Measurements from ENCODE around the gene KSR2.

The KSR2 gene

DNA sequence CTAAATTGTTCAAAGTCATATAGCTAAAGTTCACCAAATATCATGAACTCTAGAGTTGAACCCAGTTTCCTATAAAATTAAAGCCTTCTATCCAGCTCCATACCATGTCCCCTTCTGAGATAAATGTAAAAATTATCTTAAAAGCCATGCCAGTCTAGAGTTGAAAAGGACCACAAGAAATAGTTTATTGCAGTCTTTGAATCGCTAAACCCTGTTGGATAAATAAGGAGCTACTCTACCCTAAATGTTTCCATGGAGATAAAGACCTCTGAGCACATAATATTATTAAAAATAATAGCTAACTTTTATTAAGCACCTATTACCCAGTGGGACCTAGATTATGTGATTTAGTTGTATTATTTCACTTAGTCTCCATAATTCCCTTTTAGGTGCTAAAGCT is 379.8 kb downstream of the KSR2 start:
- no peak for DNase-seq (ENCODE audit: low read depth)
- TF ChIP-seq, protein P1, sequence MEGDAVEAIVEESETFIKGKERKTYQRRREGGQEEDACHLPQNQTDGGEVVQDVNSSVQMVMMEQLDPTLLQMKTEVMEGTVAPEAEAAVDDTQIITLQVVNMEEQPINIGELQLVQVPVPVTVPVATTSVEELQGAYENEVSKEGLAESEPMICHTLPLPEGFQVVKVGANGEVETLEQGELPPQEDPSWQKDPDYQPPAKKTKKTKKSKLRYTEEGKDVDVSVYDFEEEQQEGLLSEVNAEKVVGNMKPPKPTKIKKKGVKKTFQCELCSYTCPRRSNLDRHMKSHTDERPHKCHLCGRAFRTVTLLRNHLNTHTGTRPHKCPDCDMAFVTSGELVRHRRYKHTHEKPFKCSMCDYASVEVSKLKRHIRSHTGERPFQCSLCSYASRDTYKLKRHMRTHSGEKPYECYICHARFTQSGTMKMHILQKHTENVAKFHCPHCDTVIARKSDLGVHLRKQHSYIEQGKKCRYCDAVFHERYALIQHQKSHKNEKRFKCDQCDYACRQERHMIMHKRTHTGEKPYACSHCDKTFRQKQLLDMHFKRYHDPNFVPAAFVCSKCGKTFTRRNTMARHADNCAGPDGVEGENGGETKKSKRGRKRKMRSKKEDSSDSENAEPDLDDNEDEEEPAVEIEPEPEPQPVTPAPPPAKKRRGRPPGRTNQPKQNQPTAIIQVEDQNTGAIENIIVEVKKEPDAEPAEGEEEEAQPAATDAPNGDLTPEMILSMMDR (IDR thresholded peaks at IDR 0.05; ENCODE audit: insufficient read depth, low read depth, low read length, missing control alignments) = no peak

GRCh38 chr12:117587631-117588287 is 381.0 kb downstream of the KSR2 start:
- no peak overlapping the region for H3K4me3 ChIP-seq (ENCODE audit: low read depth, low read length)
- DNase-seq (ENCODE audit: low read depth) = peak; percentile 57
- TF ChIP-seq, protein P1 (IDR thresholded peaks at IDR 0.05; ENCODE audit: insufficient read depth, low read depth, low read length, missing control alignments) = peak; percentile 90

More for the DNA sequence above, 379.8 kb downstream of the KSR2 start:
- no peak overlapping the region for H3K4me3 ChIP-seq (ENCODE audit: low read depth, low read length)

DNA sequence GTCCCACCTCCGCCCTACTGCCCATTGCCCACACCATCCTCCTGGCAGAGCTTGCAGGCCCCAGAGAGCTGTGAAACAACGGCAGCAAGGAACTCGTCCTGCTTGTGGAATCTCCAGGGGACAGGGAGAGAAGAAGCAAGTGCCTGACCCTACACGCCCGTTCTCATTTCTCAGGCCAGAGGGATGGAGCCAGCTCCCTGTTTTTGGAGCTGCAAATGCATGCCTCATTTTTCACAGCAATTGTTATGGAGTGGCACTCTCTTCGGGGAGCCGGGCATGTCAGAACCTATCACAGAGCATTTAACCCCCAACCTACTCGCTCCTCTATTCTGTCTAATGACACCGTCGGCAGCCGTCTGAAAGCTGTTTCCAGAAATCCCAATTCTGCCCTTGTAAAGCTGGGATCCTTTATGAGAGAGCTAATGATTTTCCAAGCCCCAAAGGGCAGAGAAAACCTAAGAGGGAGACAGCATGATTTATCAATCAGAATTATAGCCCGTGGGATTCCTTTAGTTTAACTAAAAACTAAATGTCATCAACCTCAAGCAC is 385.0 kb downstream of the KSR2 start:
- TF ChIP-seq, protein P1 (IDR thresholded peaks at IDR 0.05; ENCODE audit: insufficient read depth, low read depth, low read length, missing control alignments) = no peak
- no peak overlapping the region for H3K4me3 ChIP-seq (ENCODE audit: low read depth, low read length)
- DNase-seq (ENCODE audit: low read depth) = no peak

DNA sequence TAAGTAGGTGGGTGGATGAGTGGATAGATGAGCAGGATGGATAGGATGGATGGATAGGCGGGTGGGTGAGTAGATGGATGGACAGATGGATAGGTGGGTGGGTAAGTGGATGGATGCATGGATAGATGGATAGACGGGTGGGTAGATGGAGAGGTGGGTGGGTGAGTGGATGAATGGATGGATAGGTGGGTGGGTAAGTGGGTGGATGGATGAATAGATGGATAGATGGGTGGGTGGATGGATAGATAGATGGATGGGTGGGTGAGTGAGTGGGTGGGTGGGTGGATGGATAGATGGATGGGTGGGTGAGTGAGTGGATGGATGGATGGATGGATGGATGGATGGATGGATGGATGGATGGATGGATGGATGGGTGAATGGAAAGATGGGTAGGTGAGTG is 385.7 kb downstream of the KSR2 start:
- H3K4me3 ChIP-seq (ENCODE audit: low read depth, low read length) = no peak overlapping the region
- no peak for DNase-seq (ENCODE audit: low read depth)
- TF ChIP-seq, protein P1 (IDR thresholded peaks at IDR 0.05; ENCODE audit: insufficient read depth, low read depth, low read length, missing control alignments) = no peak

GRCh38 chr12:117582135-117582784 is 386.5 kb downstream of the KSR2 start:
- H3K4me3 ChIP-seq (ENCODE audit: low read depth, low read length) = no peak overlapping the region
- TF ChIP-seq, protein P1 (IDR thresholded peaks at IDR 0.05; ENCODE audit: insufficient read depth, low read depth, low read length, missing control alignments) = no peak
- DNase-seq (ENCODE audit: low read depth) = no peak

- H3K4me3 ChIP-seq (ENCODE audit: low read depth, low read length) = no peak overlapping the region
- TF ChIP-seq, protein P1 (IDR thresholded peaks at IDR 0.05; ENCODE audit: insufficient read depth, low read depth, low read length, missing control alignments) = no peak
- peak; percentile 19 for DNase-seq (ENCODE audit: low read depth)
Measured at GRCh38 chr12:117580718-117581062, 388.1 kb downstream of the KSR2 start.
